Activated B cell treated with CpG ODN at 0.5 μM for 24 hours (primary cell): ENCODE data around the gene CASP10. TPM values are rescaled to one million over a fixed set of nuclear protein-coding genes. Genes with fewer than 3 reads are reported as not detected.

Experiments used
- ATAC-seq: fragments of 200-7000 bp; cut with Tn5 transposase; one replicate; pipeline ENCODE4 v1.10.0; 2021; ENCODE audit warnings: low read depth, mild to moderate bottlenecking, moderate library complexity
- CTCF ChIA-PET: fragments of 350-600 bp; sonication (Branson Sonifier 250); formaldehyde crosslinking; loops from one replicate; lab custom pipeline; 2021; ENCODE audit warnings: antibody characterized with exemption; lab: Charles Lee
- POLR2A ChIA-PET: fragments of 350-600 bp; sonication (Branson Sonifier 250); formaldehyde crosslinking; loops from one replicate; lab custom pipeline; 2021; ENCODE audit warnings: antibody characterized with exemption; lab: Charles Lee
- DNase-seq: peaks from one replicate; pipeline ENCODE4 v3.0.0; 2022
- H3K27ac Mint-ChIP-seq: one replicate; pipeline ENCODE4 v1.8.0; 2020; ENCODE audit warnings: mixed read lengths
- H3K27me3 Mint-ChIP-seq: one replicate; pipeline ENCODE4 v1.8.0; 2021; ENCODE audit warnings: mixed read lengths
- H3K36me3 Mint-ChIP-seq: one replicate; pipeline ENCODE4 v1.8.0; 2021; ENCODE audit warnings: low read depth, mixed read lengths
- H3K4me1 Mint-ChIP-seq: one replicate; pipeline ENCODE4 v1.8.0; 2021; ENCODE audit warnings: mixed read lengths
- H3K4me3 Mint-ChIP-seq: one replicate; pipeline ENCODE4 v1.8.0; 2020; ENCODE audit warnings: mild to moderate bottlenecking, mixed read lengths
- H3K9me3 Mint-ChIP-seq: one replicate; pipeline ENCODE4 v1.8.0; 2020; ENCODE audit warnings: mixed read lengths
- CTCF ChIP-seq: fragments of 200-600 bp; IDR thresholded peaks from one replicate; pipeline ENCODE4 v1.8.0; 2022; ENCODE audit warnings: antibody characterized with exemption, mild to moderate bottlenecking
- intact Hi-C: fragments of 100-400 bp; cut with micrococcal nuclease; formaldehyde crosslinking; loops from one replicate; pipeline ENCODE4 v1.15.1; 2024
- total RNA-seq: library from RNA; stranded (reverse); gene quantifications from 2 replicates; pipeline ENCODE4 v1.2.3, GENCODE V29; 2022

CASP10 gene
- total RNA-seq, 1 donor from 2014 or later, result 13.8 TPM

GRCh38 chr2:201242571-201243277 lies 59.8 kb downstream of the CASP10 start:
- H3K27ac Mint-ChIP-seq, result peak overlapping the region; percentile 54
- CTCF ChIA-PET, result interaction anchor here (0.7 to 2.1 kb wide), 5 partner anchors 14 to 337 kb away, joined by 3 to 9 read pairs (median 4); partner anchors contain the start of gene CASP8
- POLR2A ChIA-PET, result interaction anchor here (0.6 to 2.6 kb wide), 7 partner anchors 9 to 101 kb away, joined by 3 to 17 read pairs (median 7); partner anchors contain the start of gene CASP8
- no peaks in the 10 kb centered on the region for H3K27me3 Mint-ChIP-seq
- no peak overlapping the region for H3K4me3 Mint-ChIP-seq
- H3K4me1 Mint-ChIP-seq, result peaks cover 74% of the 10 kb centered on the region
- intact Hi-C loops, result no loop called here
- no peak for DNase-seq
- no peaks in the 10 kb centered on the region for H3K9me3 Mint-ChIP-seq
- TF ChIP-seq CTCF, result no peak
- peaks cover 33% of the 10 kb centered on the region for H3K36me3 Mint-ChIP-seq
- no peak for ATAC-seq

- Mint-ChIP-seq H3K27me3 (no peaks in the 10 kb centered on the region), H3K9me3 (no peaks in the 10 kb centered on the region), H3K36me3 (peaks cover 25% of the 10 kb centered on the region), H3K4me3 (no peak overlapping the region), H3K4me1 (peaks cover 77% of the 10 kb centered on the region), H3K27ac (peak overlapping the region; percentile 46)
- DNase-seq (no peak), ATAC-seq (no peak)
- CTCF ChIA-PET, result no interaction called here
- TF ChIP-seq CTCF, result no peak
- POLR2A ChIA-PET, result interaction anchor here (0.6 to 1.2 kb wide), 2 partner anchors 15 to 17 kb away, joined by 3 to 17 read pairs; partner anchors contain the start of gene CASP8
- intact Hi-C loops, result loop anchor here (2.0 kb wide), 1 partner anchor 14 kb away; no protein-coding TSS in a partner anchor
Measured at GRCh38 chr2:201244829-201245228, 61.9 kb downstream of the CASP10 start.

GRCh38 chr2:201246280-201246679 lies 63.3 kb downstream of the CASP10 start:
- no peak for ATAC-seq
- Mint-ChIP-seq H3K9me3 (no peaks in the 10 kb centered on the region), H3K36me3 (peaks cover 17% of the 10 kb centered on the region), H3K27me3 (no peaks in the 10 kb centered on the region), H3K4me1 (peaks cover 77% of the 10 kb centered on the region), H3K27ac (peak overlapping the region; percentile 50), H3K4me3 (no peak overlapping the region)
- ChIA-PET CTCF (no interaction called here), POLR2A (interaction anchor here (3.1 kb wide), 1 partner anchor 14 kb away, joined by 19 read pairs; the partner anchor contains the start of gene CASP8)
- intact Hi-C loops, result no loop called here
- TF ChIP-seq CTCF, result no peak
- no peak for DNase-seq

GRCh38 chr2:201248288-201248844 lies 65.4 kb downstream of the CASP10 start:
- H3K4me1 Mint-ChIP-seq, result peaks cover 75% of the 10 kb centered on the region
- no peak for TF ChIP-seq CTCF
- intact Hi-C loops, result no loop called here
- DNase-seq, result no peak
- peaks cover 12% of the 10 kb centered on the region for H3K36me3 Mint-ChIP-seq
- no peaks in the 10 kb centered on the region for H3K9me3 Mint-ChIP-seq
- H3K27ac Mint-ChIP-seq, result no peak overlapping the region
- POLR2A ChIA-PET, result interaction anchor here (1.3 to 3.1 kb wide), 2 partner anchors 9 to 12 kb away, joined by 5 to 19 read pairs; partner anchors contain the start of gene CASP8
- no peak overlapping the region for H3K4me3 Mint-ChIP-seq
- H3K27me3 Mint-ChIP-seq, result no peaks in the 10 kb centered on the region
- ATAC-seq, result no peak
- CTCF ChIA-PET, result no interaction called here

GRCh38 chr2:201249889-201250288 lies 66.9 kb downstream of the CASP10 start:
- TF ChIP-seq CTCF, result no peak
- Mint-ChIP-seq H3K36me3 (peaks cover 12% of the 10 kb centered on the region), H3K4me1 (peaks cover 74% of the 10 kb centered on the region), H3K27ac (peak overlapping the region; percentile 67), H3K27me3 (no peaks in the 10 kb centered on the region), H3K4me3 (no peak overlapping the region), H3K9me3 (no peaks in the 10 kb centered on the region)
- DNase-seq (no peak), ATAC-seq (no peak)
- CTCF ChIA-PET, result no interaction called here
- intact Hi-C loops, result loop anchor here (1.0 kb wide), 1 partner anchor 8 kb away; no protein-coding TSS in a partner anchor
- POLR2A ChIA-PET, result no interaction called here
